HepG2 (cell line): ENCODE data around the gene TRIM2. TPM values are rescaled to one million over a fixed set of nuclear protein-coding genes. Genes with fewer than 3 reads are reported as not detected.

Source experiments
- ATAC-seq: fragments of 200-7000 bp; cut with Tn5 transposase; 3 replicates; pipeline ENCODE4 v1.9.1; 2020; ENCODE audit warnings: mild to moderate bottlenecking, moderate library complexity
- BruUV-seq: library from RNA; stranded (reverse); fragments of 400-500 nt; replicated peaks from 2 replicates; lab custom pipeline; 2021; lab: Mats Ljungman, UMichigan
- CTCF ChIA-PET: fragments of 300-600 bp; formaldehyde crosslinking; extraction: SDS; loops from one replicate; lab custom pipeline; 2021; ENCODE audit warnings: low total read pairs, inconsistent platforms, low intra/inter-chr PET ratio; lab: Yijun Ruan, JAX
- POLR2A ChIA-PET: fragments of 350-600 bp; sonication (Branson Sonifier 250); formaldehyde crosslinking; loops from one replicate; lab custom pipeline; 2020; ENCODE audit warnings: antibody characterized with exemption, inconsistent platforms; lab: Yijun Ruan, JAX
- DNase-seq: peaks from one replicate; pipeline ENCODE4 v3.0.0-alpha.2; 2015; ENCODE audit warnings: low spot score
- FAIRE-seq: peaks from 3 replicates; lab custom pipeline; 2011; peaks lifted over from hg19 to GRCh38; lab: Jason Lieb, UNC
- H2AFZ ChIP-seq: one replicate; pipeline ENCODE4 v1.6.1; 2011; ENCODE audit warnings: low read length, inconsistent platforms
- H3K27ac ChIP-seq: fragments of 300-600 bp; 3 replicates; pipeline ENCODE4 v1.8.0; 2011; ENCODE audit warnings: mixed run types, mild to moderate bottlenecking, mixed read lengths, low read length, inconsistent platforms; ENCODE audit not compliant: insufficient read depth; ENCODE audit errors: extremely low read length
- H3K27me3 ChIP-seq, 2 experiments: fragments of 200-600 bp in 1 of 2; 2 replicates in 1 of 2; 3 replicates in 1 of 2; pipeline versions ENCODE4 v1.6.0 to v1.8.0; 2011; ENCODE audit warnings: low read length in 2 of 2, mild to moderate bottlenecking in 2 of 2, moderate library complexity in 2 of 2, inconsistent platforms in 1 of 2; ENCODE audit not compliant: insufficient read depth in 2 of 2, control insufficient read depth in 1 of 2
- H3K36me3 ChIP-seq, 2 experiments: fragments of 200-600 bp in 1 of 2; replicated peaks in 1 of 2; 2 replicates in 1 of 2; 3 replicates in 1 of 2; pipeline versions ENCODE4 v1.5.1 to v1.8.0; 2011; ENCODE audit warnings: low read length in 2 of 2, inconsistent platforms in 1 of 2; ENCODE audit not compliant: insufficient read depth in 2 of 2, control insufficient read depth in 1 of 2
- H3K4me1 ChIP-seq: 2 replicates; pipeline ENCODE4 v1.5.1; 2012; ENCODE audit warnings: low read length, inconsistent platforms; ENCODE audit not compliant: insufficient read depth
- H3K4me2 ChIP-seq: 2 replicates; pipeline ENCODE4 v1.6.0; 2011; ENCODE audit warnings: low read depth, low read length, inconsistent platforms
- H3K4me3 ChIP-seq, 3 experiments: fragments of 200-600 bp in 1 of 3; sonication (generic), shearing (Covaris generic) in 1 of 3; replicated peaks in 1 of 3; 2 replicates each; pipeline ENCODE4 v1.5.1; 2011 to 2016; ENCODE audit warnings: low read length in 3 of 3, inconsistent platforms in 2 of 3, low read depth in 2 of 3, mild to moderate bottlenecking in 2 of 3, control low read depth in 1 of 3, mixed read lengths in 1 of 3; ENCODE audit not compliant: insufficient read depth in 1 of 3
- H3K79me2 ChIP-seq: one replicate; pipeline ENCODE4 v1.6.1; 2011; ENCODE audit warnings: low read length, inconsistent platforms; ENCODE audit not compliant: insufficient read depth
- H3K9ac ChIP-seq: 2 replicates; pipeline ENCODE4 v1.6.0; 2011; ENCODE audit warnings: mild to moderate bottlenecking, low read depth, low read length, inconsistent platforms; ENCODE audit not compliant: insufficient read depth
- H3K9me3 ChIP-seq: 2 replicates; pipeline ENCODE4 v1.5.1; 2012; ENCODE audit warnings: mild to moderate bottlenecking, low read length
- H4K20me1 ChIP-seq: 2 replicates; pipeline ENCODE4 v1.6.0; 2011; ENCODE audit warnings: inconsistent platforms, mild to moderate bottlenecking, low read length, moderate library complexity; ENCODE audit not compliant: insufficient read depth
- HCFC1 ChIP-seq: fragments of 150-350 bp; IDR thresholded peaks from 2 replicates; pipeline ENCODE4 v1.6.1; 2014; ENCODE audit warnings: low read depth, low read length
- KLF13 ChIP-seq: sonication (generic); formaldehyde crosslinking; IDR thresholded peaks from 2 replicates; pipeline ENCODE4 v1.4.0; 2020; ENCODE audit warnings: mild to moderate bottlenecking, missing genetic modification reagents
- POLR2A ChIP-seq, 2 experiments: IDR thresholded peaks; 2 replicates each; pipeline ENCODE4 v1.6.1; 2011; ENCODE audit warnings: low read depth in 2 of 2, low read length in 2 of 2, mild to moderate bottlenecking in 1 of 2, moderate library complexity in 1 of 2; ENCODE audit not compliant: insufficient read depth in 1 of 2
- RFXANK ChIP-seq: IDR thresholded peaks from 2 replicates; pipeline ENCODE4 v1.6.1; 2016
- SAP130 ChIP-seq: IDR thresholded peaks from 2 replicates; pipeline ENCODE4 v1.6.1; 2016; ENCODE audit warnings: low read depth
- SOX5 ChIP-seq: IDR thresholded peaks from 2 replicates; pipeline ENCODE4 v1.6.1; 2016; ENCODE audit warnings: borderline replicate concordance
- SP2 ChIP-seq: sonication (generic); formaldehyde crosslinking; IDR thresholded peaks from 2 replicates; pipeline ENCODE4 v1.5.1; 2020; ENCODE audit warnings: mild to moderate bottlenecking, missing genetic modification reagents
- TBL1XR1 ChIP-seq: fragments of 150-350 bp; IDR thresholded peaks from 2 replicates; pipeline ENCODE4 v1.6.1; 2014; ENCODE audit warnings: borderline replicate concordance, low read length; ENCODE audit not compliant: partially characterized antibody
- ZNF329 ChIP-seq: sonication (generic); formaldehyde crosslinking; IDR thresholded peaks from 2 replicates; pipeline ENCODE4 v1.9.0; 2021; ENCODE audit warnings: low read depth, mild to moderate bottlenecking, missing genetic modification reagents
- ZNF512 ChIP-seq: sonication (generic); formaldehyde crosslinking; IDR thresholded peaks from 2 replicates; pipeline ENCODE4 v1.4.0; 2020; ENCODE audit warnings: mild to moderate bottlenecking, missing genetic modification reagents
- ZNF513 ChIP-seq: sonication (generic); formaldehyde crosslinking; conservative IDR thresholded peaks from 2 replicates; pipeline ENCODE4 v1.5.0; 2020; ENCODE audit warnings: missing genetic modification reagents
- ZNF678 ChIP-seq: sonication (generic); formaldehyde crosslinking; IDR thresholded peaks from 2 replicates; pipeline ENCODE4 v1.4.0; 2020; ENCODE audit warnings: mild to moderate bottlenecking, missing genetic modification reagents
- ZNF792 ChIP-seq: IDR thresholded peaks from 2 replicates; pipeline ENCODE4 v1.6.1; 2016
- ZSCAN29 ChIP-seq: sonication (generic); formaldehyde crosslinking; conservative IDR thresholded peaks from 2 replicates; pipeline ENCODE4 v1.4.0; 2020; ENCODE audit warnings: mild to moderate bottlenecking, missing genetic modification reagents
- WGBS: methylation state at CpG from one replicate; pipeline ENCODE4 v1.1.6; 2017; ENCODE audit warnings: low lambda C conversion rate; 5-methylcytosine and 5-hydroxymethylcytosine counted together
- in situ Hi-C: cut with HindIII; loops from 2 replicates; pipeline ENCODE4 v1.10.0; 2017; ENCODE audit warnings: low pct_unique_long_range_greater_than_20kb; ENCODE audit not compliant: extremely low pct_ligation_motif_present
- intact Hi-C: fragments of 100-400 bp; cut with micrococcal nuclease; formaldehyde crosslinking; loops from one replicate; pipeline ENCODE4 v1.10.0; 2022; ENCODE audit not compliant: unreplicated experiment
- polyA plus RNA-seq, 8 experiments: library from polyadenylated mRNA; depleted of rRNA in 3 of 8; stranded (reverse) in 7 of 8; unstranded in 1 of 8; fragments of >200 nt; fragmentation: Illumina TruSeq in 4 of 8; extraction: Trizol in 4 of 8; gene quantifications; 2 replicates each; pipeline versions ENCODE4 v1.2.1 to v1.2.3, GENCODE V29; 2011 to 2016; ENCODE audit warnings: low read depth in 4 of 8, missing spikeins in 1 of 8, mixed read lengths in 1 of 8; ENCODE audit not compliant: insufficient read depth in 1 of 8
- total RNA-seq, 5 experiments: library from RNA; depleted of rRNA; stranded (reverse); fragments of >200 nt; fragmentation: Illumina TruSeq; extraction: Trizol; gene quantifications; 2 replicates each; pipeline ENCODE4 v1.2.3, GENCODE V29; 2016; ENCODE audit warnings: low read depth in 1 of 5
- TF ChIP-seq, protein P1 (sequence below): sonication (generic); formaldehyde crosslinking; IDR thresholded peaks from 2 replicates; pipeline ENCODE4 v1.4.0; 2020; ENCODE audit warnings: missing genetic modification reagents
- TF ChIP-seq, protein P2 (sequence below): sonication (generic); formaldehyde crosslinking; IDR thresholded peaks from 2 replicates; pipeline ENCODE4 v1.5.1; 2020; ENCODE audit warnings: missing genetic modification reagents, mild to moderate bottlenecking, borderline replicate concordance

The TRIM2 gene
- total and polyA plus RNA-seq, 2 of the 13 experiments (the other 11 are each of a cell fraction or from before 2014, with no cell fraction given) = 2.1 to 4.2 TPM

DNA sequence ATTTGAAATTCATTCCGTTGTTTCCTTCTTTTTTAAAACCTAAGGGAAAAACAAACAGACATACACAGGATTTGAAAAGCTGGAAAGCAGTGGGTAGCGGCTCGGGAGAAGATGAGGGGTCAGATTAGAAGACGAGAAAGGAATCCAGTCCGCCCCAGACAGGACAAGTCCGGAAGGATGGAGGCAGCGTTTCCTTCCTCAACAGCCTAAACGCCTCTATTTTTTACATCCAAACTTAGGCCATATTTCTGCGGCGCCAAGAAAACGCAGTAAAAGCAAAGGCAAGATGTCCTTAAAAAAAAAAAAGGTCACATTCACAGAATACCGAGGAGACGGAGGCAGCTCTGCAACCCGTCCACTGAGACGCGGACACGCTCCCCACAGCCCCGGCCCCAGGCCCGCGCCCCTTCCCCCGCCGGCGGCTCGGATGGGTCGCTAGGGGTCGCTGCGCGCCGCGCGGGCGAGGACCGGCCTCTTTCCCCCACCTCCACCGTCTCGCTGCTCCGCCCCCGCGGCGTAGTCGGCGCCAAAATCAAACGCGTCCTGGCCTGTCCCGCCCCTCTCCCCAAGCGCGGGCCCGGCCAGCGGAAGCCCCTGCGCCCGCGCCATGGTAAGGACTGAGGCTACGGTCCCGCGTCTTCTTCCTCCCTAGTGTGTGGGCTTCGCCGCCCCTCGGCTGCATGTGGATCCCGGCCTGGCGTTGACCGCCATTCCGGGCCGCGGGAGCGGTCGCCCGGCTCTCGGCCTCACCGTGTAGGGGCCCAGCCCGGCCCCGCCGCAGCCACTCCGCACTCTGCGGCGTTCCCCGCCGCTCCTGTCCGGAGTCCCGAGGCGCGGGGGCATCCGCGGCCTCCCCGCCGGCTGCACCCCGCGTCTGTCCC is 140.1 kb downstream of the TRIM2 start, which contains the start of gene MND1:
MND1 (plus strand) TSS at position 558 of the 881 bp plus-strand sequence; CDS start at position 608, 50 bp downstream.
- peaks cover 44% of the 10 kb centered on the region for H3K4me1 ChIP-seq
- H3K9me3 ChIP-seq = no peaks in the 10 kb centered on the region
- WGBS = 4% methylated on average over 22 of the region's 86 CpGs
- peak; percentile 90 for ATAC-seq
- no peaks in the 10 kb centered on the region for H4K20me1 ChIP-seq
- H3K36me3 ChIP-seq = no peaks in the 10 kb centered on the region
- H3K27me3 ChIP-seq = no peaks in the 10 kb centered on the region; a peak in 1 of 5 replicates
- intact Hi-C loops (loop anchor here (1.0 to 2.0 kb wide), 5 partner anchors 89 to 406 kb away; partner anchors contain the start of gene TMEM131L), in situ Hi-C loops (loop anchor here (5.0 kb wide), 1 partner anchor 233 kb away; no protein-coding TSS in a partner anchor)
- DNase-seq = peak; percentile 64
- peak within 1 kb of the TSS; percentile 72 for H3K27ac ChIP-seq
- FAIRE-seq = no peak
- BruUV-seq = TSS peak; percentile 72
- ChIA-PET POLR2A (no interaction called here), CTCF (interaction anchor here (1.2 to 2.4 kb wide), 3 partner anchors 231 to 305 kb away, joined by 3 to 31 read pairs (median 7); no protein-coding TSS in a partner anchor)
- H3K79me2 ChIP-seq = peaks cover 36% of the 10 kb centered on the region
- peak within 1 kb of the TSS; percentile 76 for H3K9ac ChIP-seq
- peak within 1 kb of the TSS; percentile 79 to 83 (median 81) for H3K4me3 ChIP-seq
- H3K4me2 ChIP-seq = peak within 1 kb of the TSS; percentile 82
- peak within 1 kb of the TSS; percentile 96 for H2AFZ ChIP-seq
- TF ChIP-seq POLR2A (IDR thresholded peaks at IDR 0.05; ENCODE audit: insufficient read depth in 1 of 2, low read depth in 2 of 2, low read length in 2 of 2) = peak; percentile 69 to 74
- 0 out of 2 replicates have a peak, but pooled peaks have one; percentile 21 for TF ChIP-seq SP2
- TF ChIP-seq ZNF329 (CRISPR knock-in tag) = no peak
- TF ChIP-seq ZNF513 (CRISPR knock-in tag) = no peak
- no peak for TF ChIP-seq ZNF512 (CRISPR knock-in tag)
- TF ChIP-seq ZNF792 (CRISPR knock-in tag) = no peak
- TF ChIP-seq, protein P1, sequence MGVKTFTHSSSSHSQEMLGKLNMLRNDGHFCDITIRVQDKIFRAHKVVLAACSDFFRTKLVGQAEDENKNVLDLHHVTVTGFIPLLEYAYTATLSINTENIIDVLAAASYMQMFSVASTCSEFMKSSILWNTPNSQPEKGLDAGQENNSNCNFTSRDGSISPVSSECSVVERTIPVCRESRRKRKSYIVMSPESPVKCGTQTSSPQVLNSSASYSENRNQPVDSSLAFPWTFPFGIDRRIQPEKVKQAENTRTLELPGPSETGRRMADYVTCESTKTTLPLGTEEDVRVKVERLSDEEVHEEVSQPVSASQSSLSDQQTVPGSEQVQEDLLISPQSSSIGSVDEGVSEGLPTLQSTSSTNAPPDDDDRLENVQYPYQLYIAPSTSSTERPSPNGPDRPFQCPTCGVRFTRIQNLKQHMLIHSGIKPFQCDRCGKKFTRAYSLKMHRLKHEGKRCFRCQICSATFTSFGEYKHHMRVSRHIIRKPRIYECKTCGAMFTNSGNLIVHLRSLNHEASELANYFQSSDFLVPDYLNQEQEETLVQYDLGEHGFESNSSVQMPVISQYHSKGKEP (CRISPR knock-in tag) = no peak
- TF ChIP-seq, protein P2, sequence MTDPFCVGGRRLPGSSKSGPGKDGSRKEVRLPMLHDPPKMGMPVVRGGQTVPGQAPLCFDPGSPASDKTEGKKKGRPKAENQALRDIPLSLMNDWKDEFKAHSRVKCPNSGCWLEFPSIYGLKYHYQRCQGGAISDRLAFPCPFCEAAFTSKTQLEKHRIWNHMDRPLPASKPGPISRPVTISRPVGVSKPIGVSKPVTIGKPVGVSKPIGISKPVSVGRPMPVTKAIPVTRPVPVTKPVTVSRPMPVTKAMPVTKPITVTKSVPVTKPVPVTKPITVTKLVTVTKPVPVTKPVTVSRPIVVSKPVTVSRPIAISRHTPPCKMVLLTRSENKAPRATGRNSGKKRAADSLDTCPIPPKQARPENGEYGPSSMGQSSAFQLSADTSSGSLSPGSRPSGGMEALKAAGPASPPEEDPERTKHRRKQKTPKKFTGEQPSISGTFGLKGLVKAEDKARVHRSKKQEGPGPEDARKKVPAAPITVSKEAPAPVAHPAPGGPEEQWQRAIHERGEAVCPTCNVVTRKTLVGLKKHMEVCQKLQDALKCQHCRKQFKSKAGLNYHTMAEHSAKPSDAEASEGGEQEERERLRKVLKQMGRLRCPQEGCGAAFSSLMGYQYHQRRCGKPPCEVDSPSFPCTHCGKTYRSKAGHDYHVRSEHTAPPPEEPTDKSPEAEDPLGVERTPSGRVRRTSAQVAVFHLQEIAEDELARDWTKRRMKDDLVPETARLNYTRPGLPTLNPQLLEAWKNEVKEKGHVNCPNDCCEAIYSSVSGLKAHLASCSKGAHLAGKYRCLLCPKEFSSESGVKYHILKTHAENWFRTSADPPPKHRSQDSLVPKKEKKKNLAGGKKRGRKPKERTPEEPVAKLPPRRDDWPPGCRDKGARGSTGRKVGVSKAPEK (CRISPR knock-in tag) = no peak
- no peak for TF ChIP-seq HCFC1
- peak; percentile 17 for TF ChIP-seq TBL1XR1
- no peak for TF ChIP-seq SOX5 (CRISPR knock-in tag)
- TF ChIP-seq RFXANK (CRISPR knock-in tag) = no peak
- no peak; the same call in 1 of the 2 replicates for TF ChIP-seq ZSCAN29 (CRISPR knock-in tag)
- peak; percentile 98 for TF ChIP-seq SAP130 (CRISPR knock-in tag)
- TF ChIP-seq KLF13 = 0 out of 2 replicates have a peak, but pooled peaks have one; percentile 30
- TF ChIP-seq ZNF678 (CRISPR knock-in tag) = no peak
